Mesendoderm (in vitro differentiated cells): Measurements from ENCODE around the gene PRPH.
"Not testable (repeated sequence)": the region's sequence is repeated elsewhere in the genome, so short reads cannot be mapped to it uniquely, and the experiment has no call there.

Source experiments
- DNase-seq: peaks from one replicate; pipeline ENCODE4 v3.0.0; 2013
- H2AK5ac ChIP-seq: 2 replicates; pipeline ENCODE4 v1.6.1; 2013; ENCODE audit warnings: low read length, inconsistent platforms
- H2BK120ac ChIP-seq: 2 replicates; pipeline ENCODE4 v1.6.1; 2013; ENCODE audit warnings: low read depth, mild to moderate bottlenecking, low read length, moderate library complexity, mixed read lengths
- H2BK15ac ChIP-seq: replicated peaks from 2 replicates; pipeline ENCODE4 v1.6.1; 2013; ENCODE audit warnings: low read depth, mild to moderate bottlenecking, moderate library complexity
- H2BK5ac ChIP-seq: 2 replicates; pipeline ENCODE4 v1.6.1; 2013; ENCODE audit warnings: low read length, inconsistent platforms
- H3K18ac ChIP-seq: 2 replicates; pipeline ENCODE4 v1.6.1; 2013; ENCODE audit warnings: mild to moderate bottlenecking, low read length, mixed read lengths
- H3K23ac ChIP-seq: one replicate; pipeline ENCODE4 v1.6.1; 2013; ENCODE audit warnings: low read length
- H3K27ac ChIP-seq: 2 replicates; pipeline ENCODE4 v1.5.1; 2013; ENCODE audit warnings: low read depth, mild to moderate bottlenecking, inconsistent platforms, low read length, moderate library complexity
- H3K27me3 ChIP-seq: 2 replicates; pipeline ENCODE4 v1.6.1; 2013; ENCODE audit warnings: low read length, control low read depth, mild to moderate bottlenecking, inconsistent platforms; ENCODE audit not compliant: insufficient read depth, poor library complexity
- H3K36me3 ChIP-seq: 2 replicates; pipeline ENCODE4 v1.6.1; 2013; ENCODE audit warnings: low read length, inconsistent platforms; ENCODE audit not compliant: control insufficient read depth, insufficient read depth
- H3K4ac ChIP-seq: one replicate; pipeline ENCODE4 v1.6.1; 2013; ENCODE audit warnings: low read depth, mild to moderate bottlenecking, low read length, moderate library complexity
- H3K4me1 ChIP-seq: 2 replicates; pipeline ENCODE4 v1.6.1; 2013; ENCODE audit warnings: low read depth, low read length, inconsistent platforms; ENCODE audit not compliant: control insufficient read depth
- H3K4me2 ChIP-seq: 2 replicates; pipeline ENCODE4 v1.6.1; 2013; ENCODE audit warnings: low read length
- H3K4me3 ChIP-seq: 2 replicates; pipeline ENCODE4 v1.5.1; 2013; ENCODE audit warnings: mild to moderate bottlenecking, low read length
- H3K56ac ChIP-seq: one replicate; pipeline ENCODE4 v1.6.1; 2013; ENCODE audit warnings: low read length
- H3K79me1 ChIP-seq: 2 replicates; pipeline ENCODE4 v1.6.1; 2013; ENCODE audit warnings: low read length, inconsistent platforms
- H3K79me2 ChIP-seq: 2 replicates; pipeline ENCODE4 v1.6.1; 2013; ENCODE audit warnings: mild to moderate bottlenecking, low read length; ENCODE audit not compliant: control insufficient read depth, insufficient read depth
- H3K9ac ChIP-seq: 2 replicates; pipeline ENCODE4 v1.6.1; 2013; ENCODE audit warnings: low read length, inconsistent platforms
- H4K5ac ChIP-seq: one replicate; pipeline ENCODE4 v1.6.1; 2013; ENCODE audit warnings: low read length
- H4K8ac ChIP-seq: one replicate; pipeline ENCODE4 v1.6.1; 2013; ENCODE audit warnings: low read depth, mild to moderate bottlenecking, control low read depth, low read length, moderate library complexity
- WGBS: extraction: QIAGEN DNeasy Blood & Tissue Kit; methylation state at CpG from one replicate; pipeline ENCODE4 v1.1.7; 2013; ENCODE audit warnings: low lambda C conversion rate, missing lambda C conversion rate; ENCODE audit not compliant: insufficient coverage; ENCODE audit errors: extremely low coverage; 5-methylcytosine and 5-hydroxymethylcytosine counted together

PRPH gene

GRCh38 chr12:49280545-49280944 lies 14.4 kb upstream of the PRPH start:
- not testable (repeated sequence) for H2BK15ac ChIP-seq, H3K4ac ChIP-seq, H3K23ac ChIP-seq, H2AK5ac ChIP-seq, H4K5ac ChIP-seq, H3K79me1 ChIP-seq, H3K4me1 ChIP-seq, H3K4me3 ChIP-seq, H3K79me2 ChIP-seq, H3K36me3 ChIP-seq, H2BK5ac ChIP-seq, DNase-seq, H3K4me2 ChIP-seq, H3K9ac ChIP-seq, H4K8ac ChIP-seq, H3K27me3 ChIP-seq
- peak overlapping the region; percentile 75 for H3K27ac ChIP-seq
- peak overlapping the region; percentile 68 for H3K18ac ChIP-seq
- no CpG with 5 or more reads among the region's 6 CpGs for WGBS
- H3K56ac ChIP-seq = peak overlapping the region; percentile 73
- peak overlapping the region; percentile 16 for H2BK120ac ChIP-seq

GRCh38 chr12:49282302-49282701 lies 12.6 kb upstream of the PRPH start:
- Histone ChIP-seq H2AK5ac (no peak overlapping the region), H3K27ac (no peak overlapping the region), H4K5ac (no peak overlapping the region), H3K18ac (no peak overlapping the region), H3K27me3 (no peaks in the 10 kb centered on the region), H3K4ac (no peak overlapping the region), H3K79me1 (no peaks in the 10 kb centered on the region), H3K79me2 (no peaks in the 10 kb centered on the region), H3K36me3 (no peaks in the 10 kb centered on the region), H3K56ac (peak overlapping the region; percentile 42), H3K9ac (no peak overlapping the region), H4K8ac (no peak overlapping the region), H3K23ac (no peak overlapping the region), H2BK15ac (peak overlapping the region; percentile 14), H2BK5ac (no peak overlapping the region), H3K4me3 (no peak overlapping the region), H3K4me2 (no peak overlapping the region), H3K4me1 (no peaks in the 10 kb centered on the region), H2BK120ac (no peak overlapping the region)
- DNase-seq = no peak
- WGBS = no CpG with 5 or more reads among the region's 5 CpGs

GRCh38 chr12:49282740-49283375 lies 12.1 kb upstream of the PRPH start:
- H3K79me1 ChIP-seq, H3K4ac ChIP-seq, H3K18ac ChIP-seq, H2BK15ac ChIP-seq, DNase-seq, H4K8ac ChIP-seq, H3K36me3 ChIP-seq, H3K27me3 ChIP-seq, H2BK120ac ChIP-seq, H2AK5ac ChIP-seq, H3K4me1 ChIP-seq, H3K79me2 ChIP-seq, H3K23ac ChIP-seq, H2BK5ac ChIP-seq, H4K5ac ChIP-seq, H3K9ac ChIP-seq, H3K4me3 ChIP-seq, H3K4me2 ChIP-seq, H3K27ac ChIP-seq: not testable (repeated sequence)
- WGBS = no CpG with 5 or more reads among the region's 6 CpGs
- H3K56ac ChIP-seq = peak overlapping the region; percentile 42

GRCh38 chr12:49283541-49284429 lies 11.2 kb upstream of the PRPH start:
- H4K5ac ChIP-seq = no peak overlapping the region
- H3K4me2 ChIP-seq = no peak overlapping the region
- no peak overlapping the region for H3K4ac ChIP-seq
- no peak overlapping the region for H4K8ac ChIP-seq
- H3K23ac ChIP-seq = no peak overlapping the region
- H3K27me3 ChIP-seq = no peaks in the 10 kb centered on the region
- no peak overlapping the region for H3K18ac ChIP-seq
- no peaks in the 10 kb centered on the region for H3K4me1 ChIP-seq
- no peak overlapping the region for H3K9ac ChIP-seq
- H3K56ac ChIP-seq = no peak overlapping the region
- no peak overlapping the region for H2BK15ac ChIP-seq
- no peak overlapping the region for H3K27ac ChIP-seq
- no peak for DNase-seq
- no peak overlapping the region for H2AK5ac ChIP-seq
- no CpG with 5 or more reads among the region's 25 CpGs for WGBS
- no peak overlapping the region for H2BK120ac ChIP-seq
- no peaks in the 10 kb centered on the region for H3K79me1 ChIP-seq
- H3K79me2 ChIP-seq = no peaks in the 10 kb centered on the region
- no peak overlapping the region for H2BK5ac ChIP-seq
- no peaks in the 10 kb centered on the region for H3K36me3 ChIP-seq
- H3K4me3 ChIP-seq = no peak overlapping the region

- H3K23ac ChIP-seq = no peak overlapping the region
- no peaks in the 10 kb centered on the region for H3K4me1 ChIP-seq
- H3K36me3 ChIP-seq = no peaks in the 10 kb centered on the region
- H3K27me3 ChIP-seq = no peaks in the 10 kb centered on the region
- H2BK5ac ChIP-seq = no peak overlapping the region
- no peak overlapping the region for H3K4me3 ChIP-seq
- no CpG with 5 or more reads among the region's 4 CpGs for WGBS
- no peak overlapping the region for H4K8ac ChIP-seq
- H2BK120ac ChIP-seq = no peak overlapping the region
- no peak overlapping the region for H3K27ac ChIP-seq
- H3K4me2 ChIP-seq = no peak overlapping the region
- no peak overlapping the region for H3K9ac ChIP-seq
- H3K4ac ChIP-seq = no peak overlapping the region
- no peaks in the 10 kb centered on the region for H3K79me1 ChIP-seq
- H2BK15ac ChIP-seq = no peak overlapping the region
- no peaks in the 10 kb centered on the region for H3K79me2 ChIP-seq
- H2AK5ac ChIP-seq = no peak overlapping the region
- no peak overlapping the region for H4K5ac ChIP-seq
- DNase-seq = no peak
- no peak overlapping the region for H3K18ac ChIP-seq
- no peak overlapping the region for H3K56ac ChIP-seq
These were observed 10.3 kb upstream of the PRPH start for GRCh38 chr12:49284672-49285071.
